Suprapubic skin (tissue), 4 donors: Measurements from ENCODE around the gene SYT4. TPM values are rescaled to one million over a fixed set of nuclear protein-coding genes. Genes with fewer than 3 reads are reported as not detected.
"Not testable (repeated sequence)": the region's sequence is repeated elsewhere in the genome, so short reads cannot be mapped to it uniquely, and the experiment has no call there.

Experiments used
- DNase-seq, 2 donors: peaks; one replicate each; pipeline ENCODE4 v3.0.0-alpha.2; 2019; ENCODE audit warnings: low spot score in 2 of 2
- H3K27ac ChIP-seq: fragments of 200-600 bp; sonication (generic); one replicate; pipeline ENCODE4 v1.5.1; 2019
- H3K27me3 ChIP-seq: fragments of 200-600 bp; sonication (generic); one replicate; pipeline ENCODE4 v1.5.1; 2019
- H3K36me3 ChIP-seq: fragments of 200-600 bp; sonication (generic); one replicate; pipeline ENCODE4 v1.5.1; 2019
- H3K4me1 ChIP-seq: fragments of 200-600 bp; sonication (generic); one replicate; pipeline ENCODE4 v1.5.1; 2019
- H3K4me3 ChIP-seq: fragments of 200-600 bp; sonication (generic); one replicate; pipeline ENCODE4 v1.5.1; 2019; ENCODE audit warnings: mild to moderate bottlenecking
- H3K9me3 ChIP-seq: fragments of 200-600 bp; sonication (generic); one replicate; pipeline ENCODE4 v1.5.1; 2019
- CTCF ChIP-seq, 2 donors: fragments of 200-600 bp in 1 of 2; fragments of 450-650 bp in 1 of 2; sonication (generic) in 1 of 2; IDR thresholded peaks; one replicate each; pipeline ENCODE4 v1.5.1; 2016 to 2019; ENCODE audit warnings: antibody characterized with exemption in 2 of 2, mild to moderate bottlenecking in 1 of 2, moderate library complexity in 1 of 2
- EP300 ChIP-seq: sonication (generic); formaldehyde crosslinking; IDR thresholded peaks from one replicate; pipeline ENCODE4 v1.6.1; 2017; ENCODE audit warnings: antibody characterized with exemption
- POLR2A ChIP-seq, 2 donors: fragments of 450-650 bp; IDR thresholded peaks; one replicate each; pipeline ENCODE4 v1.6.1; 2017; ENCODE audit warnings: antibody characterized with exemption in 2 of 2, mild to moderate bottlenecking in 2 of 2, moderate library complexity in 2 of 2
- POLR2AphosphoS5 ChIP-seq, 3 donors: sonication (generic); formaldehyde crosslinking; IDR thresholded peaks; one replicate each; pipeline ENCODE4 v1.6.1; 2017; ENCODE audit warnings: antibody characterized with exemption in 3 of 3
- WGBS: methylation state at CpG from one replicate; pipeline ENCODE4 v1.1.5; 2018; 5-methylcytosine and 5-hydroxymethylcytosine counted together
- total RNA-seq, 4 donors: library from RNA; depleted of rRNA; stranded (reverse); fragments of >200 nt; gene quantifications; one replicate each; pipeline ENCODE4 v1.1.0, GENCODE V29; 2016

Gene SYT4
- total RNA-seq, 4 donors from 2014 or later, result not detected

GRCh38 chr18:43303376-43303775 lies 26.1 kb upstream of the SYT4 start:
- Histone ChIP-seq H3K27ac (no peak overlapping the region), H3K4me1 (no peaks in the 10 kb centered on the region), H3K27me3 (no peaks in the 10 kb centered on the region), H3K4me3 (no peak overlapping the region), H3K9me3 (no peaks in the 10 kb centered on the region), H3K36me3 (no peaks in the 10 kb centered on the region)
- DNase-seq, result no peak
- 66% methylated on average over 2 of the region's 2 CpGs for WGBS
- no peak for TF ChIP-seq POLR2A (IDR thresholded peaks at IDR 0.05)
- TF ChIP-seq POLR2AphosphoS5 (IDR thresholded peaks at IDR 0.05), result no peak
- no peak for TF ChIP-seq EP300
- no peak for TF ChIP-seq CTCF (IDR thresholded peaks at IDR 0.05)

- not testable (repeated sequence) for H3K9me3 ChIP-seq, H3K36me3 ChIP-seq, DNase-seq, H3K27ac ChIP-seq, H3K27me3 ChIP-seq, H3K4me3 ChIP-seq, H3K4me1 ChIP-seq
- 97% methylated on average over 9 of the region's 11 CpGs for WGBS
These were observed 8.9 kb upstream of the SYT4 start for GRCh38 chr18:43286187-43286586.

- Histone ChIP-seq H3K9me3 (no peaks in the 10 kb centered on the region), H3K36me3 (no peaks in the 10 kb centered on the region), H3K4me3 (no peak overlapping the region), H3K27ac (no peak overlapping the region), H3K4me1 (no peaks in the 10 kb centered on the region), H3K27me3 (no peaks in the 10 kb centered on the region)
- TF ChIP-seq POLR2AphosphoS5 (IDR thresholded peaks at IDR 0.05), result no peak
- TF ChIP-seq POLR2A (IDR thresholded peaks at IDR 0.05), result no peak
- no peak for TF ChIP-seq CTCF (IDR thresholded peaks at IDR 0.05)
- 88% methylated on average over 16 of the region's 16 CpGs for WGBS
- no peak for DNase-seq
These were observed 6.0 kb upstream of the SYT4 start for GRCh38 chr18:43283299-43283698.

- H3K9me3 ChIP-seq, result no peaks in the 10 kb centered on the region
- H3K4me3 ChIP-seq, result no peak overlapping the region
- WGBS, result 5% methylated on average over 6 of the region's 6 CpGs
- TF ChIP-seq EP300, result no peak
- no peak for TF ChIP-seq POLR2A (IDR thresholded peaks at IDR 0.05)
- no peak for TF ChIP-seq POLR2AphosphoS5 (IDR thresholded peaks at IDR 0.05)
- no peak for TF ChIP-seq CTCF (IDR thresholded peaks at IDR 0.05)
- DNase-seq, result no peak
- H3K4me1 ChIP-seq, result no peaks in the 10 kb centered on the region
- peaks cover 6% of the 10 kb centered on the region for H3K27me3 ChIP-seq
- no peak overlapping the region for H3K27ac ChIP-seq
- H3K36me3 ChIP-seq, result no peaks in the 10 kb centered on the region
These were observed 1.9 kb upstream of the SYT4 start for GRCh38 chr18:43279015-43279744.

- Histone ChIP-seq H3K4me1 (no peaks in the 10 kb centered on the region), H3K27ac (no peak overlapping the region), H3K9me3 (no peaks in the 10 kb centered on the region), H3K4me3 (no peak overlapping the region), H3K36me3 (no peaks in the 10 kb centered on the region), H3K27me3 (peaks cover 11% of the 10 kb centered on the region)
- no peak for DNase-seq
- TF ChIP-seq EP300 (no peak), POLR2AphosphoS5 (IDR thresholded peaks at IDR 0.05) (no peak), POLR2A (IDR thresholded peaks at IDR 0.05) (no peak)
These were observed 1.1 kb upstream of the SYT4 start for GRCh38 chr18:43278355-43278754.

- H3K9me3 ChIP-seq, result no peaks in the 10 kb centered on the region
- TF ChIP-seq POLR2A (IDR thresholded peaks at IDR 0.05), result no peak
- TF ChIP-seq POLR2AphosphoS5 (IDR thresholded peaks at IDR 0.05), result no peak
- no peak for TF ChIP-seq CTCF (IDR thresholded peaks at IDR 0.05)
- TF ChIP-seq EP300, result no peak
- H3K27me3 ChIP-seq, result peaks cover 11% of the 10 kb centered on the region
- H3K4me3 ChIP-seq, result no peak overlapping the region
- DNase-seq, result no peak
- H3K36me3 ChIP-seq, result no peaks in the 10 kb centered on the region
- H3K4me1 ChIP-seq, result no peaks in the 10 kb centered on the region
- H3K27ac ChIP-seq, result no peak overlapping the region
- WGBS, result 78% methylated on average over 3 of the region's 3 CpGs
These were observed 799 bp downstream of the SYT4 start for GRCh38 chr18:43276491-43276890.
